ENCODE results near the gene HCN1.
"Not testable (repeated sequence)": the region's sequence is repeated elsewhere in the genome, so short reads cannot be mapped to it uniquely, and the experiment has no call there.

The HCN1 gene

DNA sequence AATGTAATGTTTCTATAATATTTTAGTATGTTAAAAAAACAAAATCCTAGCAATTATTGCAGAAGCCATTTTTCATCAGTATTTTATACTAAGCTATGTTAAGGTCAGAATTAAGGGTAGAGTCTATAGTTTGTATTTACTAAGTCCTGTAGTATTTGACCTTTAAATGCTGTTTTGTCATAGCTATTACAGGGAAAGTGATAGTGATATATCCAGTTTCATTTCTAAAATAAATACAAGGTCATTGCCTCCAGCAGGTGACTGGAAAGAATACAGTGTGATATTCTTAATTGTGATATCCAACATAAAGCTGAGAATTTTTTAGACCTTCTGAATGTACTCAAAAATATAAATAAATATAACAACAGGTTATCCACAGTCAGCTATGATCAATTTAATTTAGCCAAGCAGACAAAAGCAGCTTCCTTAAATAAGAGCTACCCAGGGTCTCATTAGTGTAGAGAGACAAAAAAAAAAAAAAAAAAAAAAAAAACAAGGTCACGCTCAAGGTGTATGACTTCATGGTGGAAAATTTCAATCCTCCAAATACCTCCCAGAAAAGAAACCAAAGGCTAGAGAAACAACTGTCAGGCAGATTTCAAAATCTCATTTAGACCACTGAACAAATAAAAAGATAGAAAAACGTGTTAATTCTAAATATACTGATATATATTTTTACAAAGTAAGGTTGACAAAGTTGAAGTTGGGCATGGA lies 278.7 kb downstream of the HCN1 start:
- no peak overlapping the region for H3K27ac Mint-ChIP-seq
- no peaks in the 10 kb centered on the region for H3K27me3 Mint-ChIP-seq
- H3K4me3 Mint-ChIP-seq = no peak overlapping the region
- no peak for DNase-seq
- H3K36me3 Mint-ChIP-seq = no peaks in the 10 kb centered on the region
- H3K9me3 Mint-ChIP-seq = peaks cover 14% of the 10 kb centered on the region
- no peaks in the 10 kb centered on the region for H3K4me1 Mint-ChIP-seq
- CTCF ChIA-PET = no interaction called here

- H3K4me3 Mint-ChIP-seq = no peak overlapping the region
- no peaks in the 10 kb centered on the region for H3K27me3 Mint-ChIP-seq
- no peak for DNase-seq
- H3K4me1 Mint-ChIP-seq = no peaks in the 10 kb centered on the region
- H3K36me3 Mint-ChIP-seq = no peaks in the 10 kb centered on the region
- no peak overlapping the region for H3K27ac Mint-ChIP-seq
- CTCF ChIA-PET = no interaction called here
- H3K9me3 Mint-ChIP-seq = peaks cover 10% of the 10 kb centered on the region
These were observed 281.3 kb downstream of the HCN1 start for GRCh38 chr5:45414620-45415573.

DNA sequence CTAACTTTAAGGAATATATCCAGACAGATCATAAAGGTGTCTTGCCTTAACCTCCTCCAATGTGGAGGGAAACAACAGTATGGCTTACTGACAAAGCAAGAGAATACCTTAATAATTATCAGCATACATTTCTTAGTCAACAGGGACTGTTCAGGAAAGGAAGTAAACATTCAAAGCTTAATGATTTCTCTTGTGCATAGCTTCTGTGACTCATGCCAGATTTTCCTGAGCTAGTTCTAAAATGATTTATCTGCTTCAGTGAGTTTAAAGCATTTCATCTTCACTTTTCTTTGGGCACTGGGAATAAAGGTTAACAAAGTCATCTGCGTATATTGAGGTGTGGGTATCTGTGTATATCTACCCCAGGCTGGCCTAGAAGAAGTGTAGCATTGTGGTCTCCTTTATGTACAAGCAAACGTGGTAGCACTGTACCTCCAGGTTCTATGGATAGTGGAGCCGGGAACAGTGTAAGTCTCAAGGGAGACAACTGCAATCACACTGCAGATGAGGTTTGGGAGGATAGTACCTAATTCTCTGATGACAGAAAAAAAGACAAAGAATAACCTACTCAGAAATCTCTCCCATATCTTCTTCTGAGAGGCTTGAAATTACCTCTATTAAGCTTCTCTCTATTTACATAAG lies 284.1 kb downstream of the HCN1 start:
- H3K4me3 Mint-ChIP-seq = no peak overlapping the region

GRCh38 chr5:45410304-45410995 lies 285.7 kb downstream of the HCN1 start:
- Mint-ChIP-seq H3K27me3 (no peaks in the 10 kb centered on the region), H3K4me3 (no peak overlapping the region), H3K9me3 (peaks cover 7% of the 10 kb centered on the region), H3K4me1 (no peaks in the 10 kb centered on the region), H3K36me3 (no peaks in the 10 kb centered on the region), H3K27ac (no peak overlapping the region)
- DNase-seq = no peak
- CTCF ChIA-PET = no interaction called here

More for the DNA sequence above, 284.1 kb downstream of the HCN1 start:
- Mint-ChIP-seq H3K4me1 (no peaks in the 10 kb centered on the region), H3K36me3 (no peaks in the 10 kb centered on the region), H3K27me3 (no peaks in the 10 kb centered on the region), H3K9me3 (peaks cover 7% of the 10 kb centered on the region), H3K27ac (no peak overlapping the region)
- CTCF ChIA-PET = no interaction called here
- no peak for DNase-seq

DNA sequence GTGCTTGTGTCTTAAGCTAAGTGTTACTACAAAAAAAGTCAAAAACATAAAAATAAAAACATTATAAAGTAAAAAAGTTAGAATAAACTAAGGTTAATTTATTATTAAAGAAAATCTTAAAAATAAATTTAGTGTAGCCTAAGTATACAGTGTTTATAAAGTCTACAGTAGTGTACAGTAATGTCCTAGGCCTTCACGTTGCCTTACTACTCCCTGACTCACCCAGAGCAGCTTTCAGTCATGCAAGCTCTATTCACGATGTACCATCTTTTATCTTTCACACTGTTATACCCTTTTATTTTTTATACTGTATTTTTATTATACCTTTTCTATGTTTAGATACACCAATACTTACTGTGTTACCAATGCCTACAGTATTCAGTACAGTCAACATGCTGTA lies 288.1 kb downstream of the HCN1 start:
- H3K4me3 Mint-ChIP-seq = no peak overlapping the region
- H3K4me1 Mint-ChIP-seq = no peaks in the 10 kb centered on the region
- no peaks in the 10 kb centered on the region for H3K27me3 Mint-ChIP-seq

GRCh38 chr5:45402804-45403455 lies 293.2 kb downstream of the HCN1 start:
- Mint-ChIP-seq H3K4me1 (no peaks in the 10 kb centered on the region), H3K27me3 (no peaks in the 10 kb centered on the region), H3K27ac (no peak overlapping the region), H3K36me3 (no peaks in the 10 kb centered on the region), H3K9me3 (no peaks in the 10 kb centered on the region), H3K4me3 (no peak overlapping the region)
- no peak for DNase-seq
- CTCF ChIA-PET = no interaction called here

More for the DNA sequence above, 288.1 kb downstream of the HCN1 start:
- no peaks in the 10 kb centered on the region for H3K36me3 Mint-ChIP-seq
- CTCF ChIA-PET = no interaction called here
- peaks cover 3% of the 10 kb centered on the region for H3K9me3 Mint-ChIP-seq
- no peak overlapping the region for H3K27ac Mint-ChIP-seq
- DNase-seq = no peak

GRCh38 chr5:45399041-45399440 lies 297.1 kb downstream of the HCN1 start:
- no peak for DNase-seq
- H3K36me3 Mint-ChIP-seq = no peaks in the 10 kb centered on the region
- no peak overlapping the region for H3K27ac Mint-ChIP-seq
- CTCF ChIA-PET = no interaction called here
- no peaks in the 10 kb centered on the region for H3K4me1 Mint-ChIP-seq
- H3K4me3 Mint-ChIP-seq = no peak overlapping the region
- H3K9me3 Mint-ChIP-seq = no peaks in the 10 kb centered on the region
- no peaks in the 10 kb centered on the region for H3K27me3 Mint-ChIP-seq

GRCh38 chr5:45385321-45386058 lies 310.7 kb downstream of the HCN1 start:
- Mint-ChIP-seq H3K9me3 (peaks cover 6% of the 10 kb centered on the region), H3K36me3 (no peaks in the 10 kb centered on the region), H3K4me1 (no peaks in the 10 kb centered on the region), H3K27me3 (no peaks in the 10 kb centered on the region), H3K4me3 (no peak overlapping the region), H3K27ac (no peak overlapping the region)
- CTCF ChIA-PET = no interaction called here
- no peak for DNase-seq

- Mint-ChIP-seq H3K4me1 (no peaks in the 10 kb centered on the region), H3K27me3 (no peaks in the 10 kb centered on the region), H3K4me3 (no peak overlapping the region), H3K36me3 (no peaks in the 10 kb centered on the region), H3K27ac (no peak overlapping the region), H3K9me3 (peaks cover 3% of the 10 kb centered on the region)
- no peak for DNase-seq
- CTCF ChIA-PET = no interaction called here
These were observed 312.2 kb downstream of the HCN1 start for GRCh38 chr5:45383985-45384384.

- H3K4me1 Mint-ChIP-seq = no peaks in the 10 kb centered on the region
- H3K4me3 Mint-ChIP-seq = no peak overlapping the region
These were observed 313.6 kb downstream of the HCN1 start for GRCh38 chr5:45382583-45382982.

DNA sequence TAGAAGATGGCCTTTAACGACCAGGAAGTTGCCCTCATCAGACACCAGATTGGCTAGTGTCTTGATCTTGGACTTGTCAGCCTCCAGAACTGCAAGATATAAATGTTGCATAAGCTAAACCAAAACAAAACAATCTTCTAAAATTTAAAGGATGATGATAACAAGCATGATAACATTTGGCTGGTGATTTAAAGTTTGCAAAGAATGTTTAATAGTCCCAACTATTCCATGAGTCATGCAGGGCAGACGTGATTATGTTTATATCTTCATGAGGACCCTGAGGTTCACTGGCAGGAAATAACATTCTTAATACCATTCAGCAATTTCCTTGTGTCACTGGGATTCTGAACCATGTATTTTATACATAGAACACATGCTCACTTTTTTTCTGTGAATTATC lies 319.8 kb downstream of the HCN1 start:
- Mint-ChIP-seq H3K27ac (no peak overlapping the region), H3K27me3 (no peaks in the 10 kb centered on the region), H3K4me3 (no peak overlapping the region), H3K36me3 (no peaks in the 10 kb centered on the region), H3K9me3 (peaks cover 3% of the 10 kb centered on the region), H3K4me1 (no peaks in the 10 kb centered on the region)
- CTCF ChIA-PET = no interaction called here
- no peak for DNase-seq

More at GRCh38 chr5:45382583-45382982, 313.6 kb downstream of the HCN1 start:
- Mint-ChIP-seq H3K27ac (no peak overlapping the region), H3K9me3 (peaks cover 2% of the 10 kb centered on the region), H3K27me3 (no peaks in the 10 kb centered on the region), H3K36me3 (no peaks in the 10 kb centered on the region)
- CTCF ChIA-PET = no interaction called here
- no peak for DNase-seq

- H3K4me1 Mint-ChIP-seq = no peaks in the 10 kb centered on the region
- H3K36me3 Mint-ChIP-seq = no peaks in the 10 kb centered on the region
- no peaks in the 10 kb centered on the region for H3K27me3 Mint-ChIP-seq
- H3K9me3 Mint-ChIP-seq = peaks cover 7% of the 10 kb centered on the region
- CTCF ChIA-PET = no interaction called here
- DNase-seq = no peak
- no peak overlapping the region for H3K27ac Mint-ChIP-seq
- H3K4me3 Mint-ChIP-seq = no peak overlapping the region
These were observed 323.6 kb downstream of the HCN1 start for GRCh38 chr5:45372629-45373028.

DNA sequence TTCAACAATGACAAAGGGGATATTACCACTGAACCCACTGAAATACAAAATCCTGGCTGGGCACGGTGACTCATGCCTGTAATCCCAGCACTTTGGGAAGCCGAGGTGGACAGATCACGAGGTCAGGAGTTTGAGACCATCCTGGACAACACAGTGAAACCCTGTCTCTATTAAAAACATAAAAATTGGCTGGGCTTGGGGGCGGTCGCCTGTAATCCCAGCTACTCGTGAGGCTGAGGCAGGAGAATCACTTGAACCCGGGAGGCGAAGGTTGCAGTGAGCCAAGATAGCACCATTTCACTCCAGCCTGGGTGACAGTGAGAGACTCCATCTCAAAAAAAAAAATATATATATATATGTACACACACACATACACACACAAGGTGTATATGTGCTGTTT lies 324.8 kb downstream of the HCN1 start:
- CTCF ChIA-PET, H3K4me3 Mint-ChIP-seq, DNase-seq, H3K4me1 Mint-ChIP-seq, H3K36me3 Mint-ChIP-seq, H3K9me3 Mint-ChIP-seq, H3K27me3 Mint-ChIP-seq, H3K27ac Mint-ChIP-seq: not testable (repeated sequence)
